HG02623 (cell line): Measurements from ENCODE around the gene ZNF469.

Experiments used
- ATAC-seq: cut with Tn5 transposase; IDR thresholded peaks from one replicate; pipeline ENCODE4 v1.9.1; 2021; ENCODE audit warnings: moderate library complexity; ENCODE audit not compliant: unreplicated experiment

ZNF469 gene

GRCh38 chr16:88347656-88348376 is 34.9 kb upstream of the ZNF469 start:
- ATAC-seq = no peak

- ATAC-seq = no peak
Observed at GRCh38 chr16:88348377-88349152, 34.2 kb upstream of the ZNF469 start.

DNA sequence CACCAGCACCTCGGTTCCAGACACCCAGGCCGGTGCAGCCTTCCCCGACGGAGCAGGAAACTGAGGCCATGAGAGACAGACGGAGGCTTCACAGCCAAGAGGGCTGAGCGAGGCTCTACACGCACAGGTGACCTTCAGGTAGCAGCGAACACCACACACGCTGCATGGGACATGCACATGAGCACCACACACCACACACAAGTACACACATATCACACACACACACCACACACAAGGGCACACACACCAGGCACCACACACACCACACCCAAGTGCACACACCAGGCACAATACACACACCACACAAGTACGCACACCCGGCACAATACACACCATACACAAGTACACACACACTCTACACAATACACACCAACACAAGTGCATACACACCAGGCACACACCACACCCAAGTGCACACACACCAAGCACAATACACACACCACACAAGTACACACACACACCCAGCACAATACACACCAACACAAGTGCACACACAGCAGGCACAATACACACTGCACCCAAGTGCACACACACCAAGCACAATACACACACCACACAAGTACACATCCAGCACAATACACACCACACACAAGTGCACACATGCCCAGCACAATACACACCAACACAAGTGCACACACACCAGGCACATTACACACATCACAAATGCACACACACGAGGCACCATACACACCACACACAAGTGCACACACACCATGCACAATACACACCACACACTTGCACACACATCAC is 33.4 kb upstream of the ZNF469 start:
- no peak for ATAC-seq

DNA sequence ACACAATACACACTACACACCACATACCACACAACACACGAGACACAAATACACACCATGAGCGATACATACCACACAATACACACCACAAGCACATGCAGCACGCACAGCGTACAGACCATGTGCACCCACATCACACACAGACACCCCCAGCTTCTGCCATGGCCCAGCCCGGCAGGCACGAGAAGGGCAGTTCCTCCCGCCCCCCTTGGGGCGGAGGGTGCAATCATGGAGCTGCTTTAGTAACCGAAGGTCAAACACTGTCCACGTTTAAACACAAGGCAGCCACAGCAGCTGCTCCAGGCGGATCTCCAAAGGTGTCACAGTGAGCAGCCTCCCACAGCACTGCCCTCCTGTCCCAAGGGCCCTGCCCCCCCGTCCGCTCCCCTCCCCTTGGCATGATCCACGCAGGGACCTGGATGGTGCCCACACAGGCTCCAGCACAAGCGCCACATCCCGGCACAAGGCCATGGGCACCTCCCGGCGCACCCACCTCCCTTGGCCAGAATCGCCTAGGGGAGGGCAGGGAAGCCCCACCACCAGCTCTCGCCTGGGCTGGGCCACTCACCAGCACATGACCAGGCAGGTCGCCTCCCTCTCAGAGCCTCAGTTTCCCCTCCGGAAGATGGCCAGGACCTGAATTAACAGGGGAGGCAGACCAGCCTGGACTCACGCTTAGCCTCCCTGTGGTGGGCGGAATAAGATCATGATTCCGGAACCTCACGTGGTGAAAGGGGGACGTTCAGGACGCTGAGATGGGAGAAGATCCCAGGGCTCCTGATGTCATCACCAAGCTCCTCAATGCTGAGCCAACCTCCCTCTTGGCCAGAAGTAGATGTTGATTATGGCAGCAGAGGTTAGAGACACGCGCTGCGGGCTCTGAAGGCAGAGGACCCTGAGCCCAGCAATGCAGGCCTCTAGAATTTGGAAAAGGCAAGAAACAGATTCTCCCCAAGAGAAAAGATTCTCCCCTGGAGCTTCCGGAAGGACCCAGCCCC is 32.6 kb upstream of the ZNF469 start:
- ATAC-seq = no peak

DNA sequence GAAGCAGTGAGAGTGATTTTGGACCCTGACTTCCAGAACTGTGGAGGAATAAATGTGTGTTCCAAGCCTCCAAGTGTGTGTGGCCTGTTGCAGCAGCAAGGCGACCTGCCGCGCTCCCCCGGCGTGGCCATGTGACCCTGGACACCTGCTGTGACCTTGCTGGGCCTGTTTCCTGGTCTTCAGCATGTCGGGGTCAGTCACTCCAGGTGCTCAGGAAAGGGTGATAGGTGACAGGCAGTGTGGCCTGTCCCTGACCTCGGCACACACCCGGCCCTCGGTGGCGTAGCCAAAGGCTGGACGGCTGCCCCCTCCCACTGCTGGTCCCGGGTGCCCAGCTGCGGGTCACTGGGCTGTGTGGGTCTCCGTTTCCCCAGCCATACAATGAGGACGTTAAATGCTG is 31.8 kb upstream of the ZNF469 start:
- ATAC-seq = no peak

- no peak for ATAC-seq
Observed at GRCh38 chr16:88351491-88352101, 31.2 kb upstream of the ZNF469 start.

GRCh38 chr16:88352261-88353200 is 30.2 kb upstream of the ZNF469 start:
- ATAC-seq = no peak

GRCh38 chr16:88353232-88353631 is 29.5 kb upstream of the ZNF469 start:
- ATAC-seq = no peak

GRCh38 chr16:88353691-88354090 is 29.1 kb upstream of the ZNF469 start:
- ATAC-seq = no peak

DNA sequence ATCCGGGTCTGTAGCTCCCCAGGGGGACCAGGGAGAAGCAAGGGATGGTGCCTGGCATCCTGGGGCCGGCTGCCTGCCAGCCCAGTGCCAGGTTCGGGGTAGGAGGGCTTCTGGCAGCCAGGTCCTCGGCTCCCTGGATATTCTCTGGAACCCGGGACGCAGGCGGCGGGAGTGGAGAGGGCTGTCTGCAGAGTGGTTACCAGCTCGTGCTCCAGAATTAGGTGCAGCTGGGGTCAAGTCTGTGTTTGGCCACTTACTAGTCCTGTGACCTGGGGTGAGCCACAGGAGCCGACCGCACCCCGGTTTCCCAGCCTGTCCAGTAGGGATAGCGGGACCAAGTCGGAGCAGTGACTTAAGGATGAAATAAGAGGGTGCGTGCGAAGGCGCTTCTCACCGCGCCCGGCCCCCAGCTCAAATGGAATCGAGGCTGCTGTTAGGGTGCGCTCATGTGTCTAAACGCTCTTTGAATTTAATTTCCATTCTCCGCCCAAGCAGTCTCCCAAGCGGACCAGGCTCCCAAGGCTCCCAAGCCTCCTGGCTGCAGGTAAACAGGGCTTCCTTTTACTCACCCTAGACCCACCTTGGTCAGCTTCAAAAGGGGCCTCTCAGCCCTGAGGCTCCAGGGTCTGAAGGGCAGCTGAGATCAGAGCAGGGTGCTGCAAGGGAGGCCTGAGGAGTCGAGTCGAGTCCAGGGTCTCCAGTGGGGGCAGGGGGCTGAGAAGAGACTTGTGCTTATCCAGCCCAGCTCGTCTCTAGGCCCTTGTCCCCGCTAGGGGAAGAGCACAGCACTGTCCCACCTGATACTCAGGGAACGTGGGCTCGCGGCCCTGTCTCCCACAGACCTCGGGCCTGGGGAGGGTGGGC is 28.3 kb upstream of the ZNF469 start:
- no peak for ATAC-seq

DNA sequence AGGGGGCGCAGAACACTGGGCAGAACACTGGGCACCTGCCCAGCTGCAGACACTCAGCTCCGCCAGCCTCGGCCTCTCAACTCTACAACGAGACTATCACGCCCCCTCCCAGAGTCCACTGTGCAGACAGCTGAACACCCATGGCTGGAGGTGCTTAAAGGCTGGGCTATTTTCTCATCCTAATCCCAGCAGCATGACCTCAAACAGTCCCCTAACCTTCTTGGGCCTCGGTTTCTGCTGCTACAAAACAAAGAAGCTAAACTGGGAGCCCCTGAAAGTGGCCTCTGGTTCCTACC is 27.7 kb upstream of the ZNF469 start:
- ATAC-seq = no peak

GRCh38 chr16:88355389-88356123 is 27.2 kb upstream of the ZNF469 start:
- no peak for ATAC-seq

DNA sequence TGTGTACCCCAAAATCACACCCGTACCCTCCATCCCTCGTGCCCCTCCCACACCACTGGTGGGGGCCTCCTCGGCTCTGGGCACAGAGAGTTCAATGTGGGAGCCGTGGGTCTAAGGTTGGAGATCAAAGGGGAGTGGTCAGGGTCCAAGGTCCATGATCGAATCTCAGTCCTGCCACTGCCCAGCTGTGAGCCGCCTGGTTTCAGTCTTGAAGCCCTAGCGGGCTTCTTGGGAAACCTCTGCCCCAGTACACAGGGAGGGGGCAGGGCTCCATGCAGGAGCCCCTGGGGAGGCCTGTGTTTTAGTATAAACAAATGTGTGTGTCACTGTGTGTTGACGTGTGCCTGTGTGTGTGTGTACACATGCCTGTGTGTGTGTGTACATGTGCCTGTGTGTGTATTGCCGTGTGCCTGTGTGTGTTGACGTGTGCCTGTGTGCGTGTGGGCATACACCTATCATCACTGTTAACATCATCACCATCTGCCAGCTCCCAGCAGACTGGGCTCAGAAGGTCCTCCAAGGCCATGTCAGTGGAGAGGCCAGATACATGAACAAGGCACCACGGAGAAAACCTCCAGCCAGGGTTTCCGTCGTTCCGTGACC is 26.5 kb upstream of the ZNF469 start:
- no peak for ATAC-seq

GRCh38 chr16:88356727-88357199 is 26.0 kb upstream of the ZNF469 start:
- ATAC-seq = no peak

GRCh38 chr16:88357317-88358022 is 25.3 kb upstream of the ZNF469 start:
- ATAC-seq = no peak

DNA sequence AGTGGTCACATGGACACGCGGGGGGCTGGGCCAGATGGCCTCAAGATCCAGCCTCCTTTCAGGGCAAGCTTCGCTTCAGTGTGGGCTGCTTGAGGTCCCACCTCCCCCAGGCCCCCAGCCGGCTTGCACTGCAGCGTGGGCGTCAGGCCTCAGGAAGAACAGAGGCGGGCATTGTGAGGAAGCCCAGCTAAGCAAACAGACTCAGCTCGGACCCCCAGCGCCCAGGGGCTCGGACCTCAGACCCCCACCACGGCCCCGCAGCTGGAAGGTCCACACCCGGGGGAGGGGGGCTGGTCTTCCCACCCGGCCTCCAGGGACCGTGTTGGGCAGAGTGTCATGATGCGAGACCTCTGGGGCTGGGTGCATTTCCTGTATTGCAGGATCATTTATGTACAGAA is 24.7 kb upstream of the ZNF469 start:
- ATAC-seq = no peak
